Measurements from ENCODE around the gene MAB21L1. TPM values are rescaled to one million over a fixed set of nuclear protein-coding genes. Genes with fewer than 3 reads are reported as not detected.

Gene MAB21L1
- total and polyA plus RNA-seq, 2 donors (not counting 3 experiments of a cell fraction or from before 2014, with no cell fraction given) = 0.03 TPM; not detected in 1

DNA sequence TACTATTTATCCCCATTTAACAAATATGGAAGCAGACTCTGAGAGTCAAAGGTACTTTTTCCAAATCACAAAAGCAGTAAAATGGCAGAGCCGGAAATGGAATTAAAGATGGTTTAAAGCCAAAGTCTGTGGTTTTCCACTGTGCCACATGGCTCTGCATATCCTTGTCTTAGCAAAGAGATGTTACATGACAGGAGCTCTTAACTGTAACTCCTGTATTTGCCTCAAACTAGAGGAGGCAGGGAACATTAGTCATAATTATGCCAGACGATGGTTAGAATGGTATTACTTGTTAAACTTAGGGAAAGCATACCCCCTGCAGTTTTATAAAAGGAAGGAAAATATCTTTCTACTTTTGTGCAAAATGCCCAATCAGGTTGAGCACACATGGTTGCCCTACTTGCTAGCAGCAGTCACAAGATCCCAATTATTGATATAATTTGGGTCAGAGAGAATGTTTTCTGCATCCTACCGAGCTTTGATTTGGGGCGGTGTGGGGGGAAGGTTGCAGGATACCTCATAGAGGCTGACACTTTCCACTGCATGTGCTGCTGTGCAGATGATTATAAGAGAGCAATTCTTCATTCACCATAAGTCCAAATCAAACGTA lies 42.0 kb upstream of the MAB21L1 start:
- dilution Hi-C loops (cut with MboI; ENCODE audit: extremely low pct_ligation_motif_present, low sequenced_read_pairs) (no loop called here), intact Hi-C loops (cut with micrococcal nuclease) (no loop called here)
- H3K36me3 ChIP-seq (ENCODE audit: control insufficient read depth in 2 of 2, extremely low read depth in 1 of 2, insufficient read depth in 2 of 2, low read length in 2 of 2) = no peaks in the 10 kb centered on the region
- ChIA-PET POLR2A (no interaction called here), CTCF (no interaction called here)
- H3K9ac ChIP-seq (replicated peaks; ENCODE audit: extremely low read depth, insufficient read depth, low read length) = no peak overlapping the region
- no peak overlapping the region for H3K4me3 ChIP-seq (replicated peaks in 1 of 3; ENCODE audit: insufficient read depth in 1 of 3, low read depth in 1 of 3, low read length in 3 of 3)
- H4K20me1 ChIP-seq (replicated peaks; ENCODE audit: control insufficient read depth, extremely low read depth, insufficient read depth, low read length) = no peaks in the 10 kb centered on the region
- no peak overlapping the region for H2AFZ ChIP-seq (ENCODE audit: low read depth, low read length)
- DNase-seq (ENCODE audit: low read depth, low spot score) = no peak
- H3K27me3 ChIP-seq (ENCODE audit: control insufficient read depth in 2 of 2, insufficient read depth in 2 of 2, low read length in 2 of 2) = no peaks in the 10 kb centered on the region
- no peaks in the 10 kb centered on the region for H3K4me1 ChIP-seq (ENCODE audit: control insufficient read depth, extremely low read depth, insufficient read depth, low read length)
- H3K27ac ChIP-seq (ENCODE audit: insufficient read depth, low read depth, low read length) = no peak overlapping the region
- H3K79me2 ChIP-seq (ENCODE audit: control insufficient read depth, insufficient read depth, low read length) = no peaks in the 10 kb centered on the region
- no peaks in the 10 kb centered on the region for H3K9me3 ChIP-seq (replicated peaks; ENCODE audit: control insufficient read depth, insufficient read depth, low read length)
- no TSS peak for BruUV-seq (replicated peaks)
- FAIRE-seq = no peak
- no peaks in the 10 kb centered on the region for H3K9me1 ChIP-seq (replicated peaks; ENCODE audit: control insufficient read depth, extremely low read depth, insufficient read depth, low read length)
- H3K4me2 ChIP-seq (ENCODE audit: insufficient read depth, low read length) = no peak overlapping the region
- TF ChIP-seq POLR2AphosphoS5 (IDR thresholded peaks at IDR 0.05; ENCODE audit: insufficient read depth, low read depth, low read length) (no peak), JUN (IDR thresholded peaks at IDR 0.05; ENCODE audit: borderline replicate concordance, insufficient read depth, insufficient read length, low read depth) (no peak), MYC (IDR thresholded peaks at IDR 0.05; ENCODE audit: low read depth, low read length) (no peak), EZH2 (IDR thresholded peaks at IDR 0.05; ENCODE audit: borderline replicate concordance, low read depth, low read length, severe bottlenecking) (no peak), GATA2 (IDR thresholded peaks at IDR 0.05; ENCODE audit: insufficient read depth, insufficient read length, low read depth, low read length) (no peak), POLR2A (IDR thresholded peaks at IDR 0.05; ENCODE audit: low read depth, low read length) (no peak), FOS (IDR thresholded peaks at IDR 0.05; ENCODE audit: borderline replicate concordance, insufficient read depth, low read length) (no peak)
- TF ChIP-seq, protein P1, sequence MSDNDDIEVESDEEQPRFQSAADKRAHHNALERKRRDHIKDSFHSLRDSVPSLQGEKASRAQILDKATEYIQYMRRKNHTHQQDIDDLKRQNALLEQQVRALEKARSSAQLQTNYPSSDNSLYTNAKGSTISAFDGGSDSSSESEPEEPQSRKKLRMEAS (IDR thresholded peaks at IDR 0.05; ENCODE audit: insufficient read depth, insufficient read length) = no peak
- TF ChIP-seq, protein P2, sequence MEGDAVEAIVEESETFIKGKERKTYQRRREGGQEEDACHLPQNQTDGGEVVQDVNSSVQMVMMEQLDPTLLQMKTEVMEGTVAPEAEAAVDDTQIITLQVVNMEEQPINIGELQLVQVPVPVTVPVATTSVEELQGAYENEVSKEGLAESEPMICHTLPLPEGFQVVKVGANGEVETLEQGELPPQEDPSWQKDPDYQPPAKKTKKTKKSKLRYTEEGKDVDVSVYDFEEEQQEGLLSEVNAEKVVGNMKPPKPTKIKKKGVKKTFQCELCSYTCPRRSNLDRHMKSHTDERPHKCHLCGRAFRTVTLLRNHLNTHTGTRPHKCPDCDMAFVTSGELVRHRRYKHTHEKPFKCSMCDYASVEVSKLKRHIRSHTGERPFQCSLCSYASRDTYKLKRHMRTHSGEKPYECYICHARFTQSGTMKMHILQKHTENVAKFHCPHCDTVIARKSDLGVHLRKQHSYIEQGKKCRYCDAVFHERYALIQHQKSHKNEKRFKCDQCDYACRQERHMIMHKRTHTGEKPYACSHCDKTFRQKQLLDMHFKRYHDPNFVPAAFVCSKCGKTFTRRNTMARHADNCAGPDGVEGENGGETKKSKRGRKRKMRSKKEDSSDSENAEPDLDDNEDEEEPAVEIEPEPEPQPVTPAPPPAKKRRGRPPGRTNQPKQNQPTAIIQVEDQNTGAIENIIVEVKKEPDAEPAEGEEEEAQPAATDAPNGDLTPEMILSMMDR (IDR thresholded peaks at IDR 0.05; ENCODE audit: extremely low read depth in 1 of 2, insufficient read depth in 1 of 2, low read depth in 1 of 2, low read length in 2 of 2) = no peak

Measured in endothelial cell of umbilical vein (primary cell).